LoVo (cell line): ENCODE data around the gene APCDD1L.
"Not testable (repeated sequence)": the region's sequence is repeated elsewhere in the genome, so short reads cannot be mapped to it uniquely, and the experiment has no call there.

Experiments used
- DNase-seq: peaks from one replicate; pipeline ENCODE4 v3.0.0-alpha.2; 2016; ENCODE audit warnings: low spot score

APCDD1L gene

GRCh38 chr20:58414786-58415185 is 100.4 kb downstream of the APCDD1L start:
- not testable (repeated sequence) for DNase-seq

DNA sequence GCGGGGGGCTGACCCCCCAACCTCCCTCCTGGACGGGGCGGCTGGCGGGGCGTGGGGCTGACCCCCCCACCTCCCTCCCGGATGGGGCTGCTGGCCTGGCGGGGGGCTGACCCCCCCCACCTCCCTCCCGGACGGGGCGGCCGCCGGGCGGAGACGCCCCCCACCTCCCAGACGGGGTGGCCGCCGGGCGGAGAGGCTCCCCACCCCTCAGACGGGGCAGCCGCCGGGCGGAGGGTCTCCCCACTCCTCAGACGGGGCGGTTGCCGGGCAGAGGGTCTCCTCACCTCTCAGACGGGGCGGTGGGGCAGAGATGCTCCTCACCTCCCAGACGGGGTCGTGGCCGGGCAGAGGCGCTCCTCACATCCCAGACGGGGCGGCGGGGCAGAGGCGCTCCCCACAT is 101.0 kb downstream of the APCDD1L start:
- DNase-seq: not testable (repeated sequence)
